Measurements from ENCODE around the gene NRF1.
"Not testable (repeated sequence)": the region's sequence is repeated elsewhere in the genome, so short reads cannot be mapped to it uniquely, and the experiment has no call there.

NRF1 gene

GRCh38 chr7:129607471-129608120 lies 3.9 kb upstream of the NRF1 start:
- DNase-seq = no peak

GRCh38 chr7:129609666-129610065 lies 1.9 kb upstream of the NRF1 start:
- peak; percentile 70 to 80 for DNase-seq

GRCh38 chr7:129610709-129611245 lies 743 bp upstream of the NRF1 start:
- no peak for DNase-seq

- DNase-seq = peak; percentile 19 to 29
These were observed 844 bp downstream of the NRF1 start for GRCh38 chr7:129612112-129613015.

DNA sequence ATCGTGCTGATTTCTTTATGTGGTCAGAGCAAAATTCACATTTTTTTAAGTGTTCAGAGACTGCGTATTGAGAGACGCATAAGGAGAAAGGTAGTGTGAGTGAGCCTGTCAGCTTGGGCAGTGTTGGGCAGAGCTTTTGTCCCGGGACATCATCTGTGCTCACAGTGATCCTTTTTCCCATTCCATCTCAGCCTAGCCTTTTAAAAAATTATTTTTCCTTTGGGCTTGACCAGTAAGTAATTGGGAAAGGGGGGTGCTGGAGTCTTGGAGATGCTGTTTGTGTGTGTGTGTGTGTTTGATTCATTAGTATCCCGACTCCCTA lies 1.5 kb downstream of the NRF1 start:
- no peak for DNase-seq

DNA sequence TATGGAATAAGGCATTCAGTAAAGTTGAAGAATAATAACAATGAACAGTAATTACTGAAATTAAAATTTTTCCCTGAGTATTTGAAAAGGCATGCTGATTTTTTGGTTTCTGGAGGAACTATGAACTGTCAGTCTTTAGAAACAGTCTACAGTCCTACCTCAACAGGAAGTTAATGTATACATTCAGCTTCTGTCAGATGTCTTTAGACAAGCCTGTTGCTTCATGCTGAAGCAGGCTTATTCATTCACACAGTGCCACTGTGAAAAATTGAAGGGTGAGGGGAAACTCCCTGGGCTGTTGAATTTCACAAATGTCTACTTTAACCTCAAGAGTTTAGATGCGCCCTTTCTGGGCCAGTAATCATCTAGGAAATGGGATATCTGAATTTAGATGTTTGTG lies 3.5 kb downstream of the NRF1 start:
- DNase-seq = peak; percentile 87 to 92

GRCh38 chr7:129616530-129616929 lies 5.0 kb downstream of the NRF1 start:
- DNase-seq = no peak

GRCh38 chr7:129617178-129617577 lies 5.7 kb downstream of the NRF1 start:
- peak; percentile 55 to 72 for DNase-seq

DNA sequence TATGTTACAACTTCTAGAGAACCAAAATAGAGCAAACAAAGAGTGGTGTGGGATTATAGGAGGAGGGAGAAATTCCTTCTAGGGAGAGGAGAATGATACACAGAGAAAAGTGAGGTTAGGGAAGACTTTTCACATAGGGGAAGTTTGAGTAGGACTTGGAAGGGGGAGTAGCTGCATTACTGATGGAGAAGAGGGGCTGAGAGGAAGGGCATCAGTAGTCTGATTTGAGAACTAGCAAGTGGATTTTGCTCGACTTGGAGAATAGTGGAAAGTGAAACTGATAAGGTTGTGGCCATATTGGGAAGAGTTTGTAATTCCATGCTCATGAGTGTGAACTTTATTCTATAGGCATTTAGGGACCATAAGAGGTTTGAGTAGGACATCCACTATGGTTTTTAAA lies 6.1 kb downstream of the NRF1 start:
- DNase-seq = peak; percentile 21 to 31

GRCh38 chr7:129626896-129627295 lies 15.4 kb downstream of the NRF1 start:
- DNase-seq = peak; percentile 42 to 43

DNA sequence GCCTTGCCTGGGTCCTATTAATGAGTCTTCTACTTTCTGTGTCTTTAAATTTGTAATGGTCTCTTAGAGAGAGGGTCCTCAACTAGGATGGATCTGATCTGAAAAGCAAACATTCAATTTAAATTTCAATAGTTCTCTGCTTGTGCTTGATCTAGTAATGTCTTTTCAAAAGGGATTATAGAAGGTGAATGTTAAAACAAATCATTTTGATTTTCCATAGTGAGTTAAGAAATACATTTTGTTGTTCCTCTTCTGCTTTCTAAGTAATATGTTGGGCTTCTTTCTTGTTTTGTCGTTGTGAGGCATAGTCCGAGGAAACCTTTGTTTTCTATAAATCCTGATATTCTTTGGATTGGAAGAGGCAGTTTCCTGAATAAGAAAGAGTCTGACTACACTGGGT lies 18.8 kb downstream of the NRF1 start:
- DNase-seq = no peak

DNA sequence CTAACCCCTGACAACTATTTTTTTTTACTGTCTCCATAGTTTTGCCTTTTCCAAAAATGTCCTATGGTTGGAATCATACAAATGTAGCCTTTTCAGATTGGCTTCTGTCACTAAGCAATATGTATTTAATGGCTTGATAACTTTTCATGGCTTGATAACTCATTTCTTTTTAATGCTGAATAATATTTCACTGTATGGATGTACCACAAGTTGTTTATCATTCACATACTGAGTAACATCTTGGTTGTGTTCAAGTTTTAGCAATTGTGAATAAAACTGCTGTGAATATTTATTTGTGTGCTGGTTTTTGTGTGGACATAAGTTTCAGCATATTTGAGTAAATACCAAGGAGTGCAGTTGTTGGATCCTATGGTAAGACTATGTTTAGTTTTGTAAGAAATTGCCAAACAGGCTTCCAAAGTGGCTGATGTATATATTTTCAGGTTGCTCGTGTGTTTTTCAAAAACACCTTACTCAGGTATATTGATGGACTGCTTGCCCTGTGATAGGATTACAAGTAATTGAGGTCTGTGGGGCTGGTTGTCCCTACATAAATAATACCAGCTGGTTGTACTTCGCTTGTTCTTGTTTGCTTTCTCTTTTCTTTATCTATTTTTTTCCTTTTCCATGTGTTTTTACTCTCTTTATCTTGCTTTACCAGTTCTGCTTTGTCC lies 23.0 kb downstream of the NRF1 start:
- DNase-seq = no peak

GRCh38 chr7:129635300-129636029 lies 23.9 kb downstream of the NRF1 start:
- DNase-seq = peak; percentile 73 to 77

DNA sequence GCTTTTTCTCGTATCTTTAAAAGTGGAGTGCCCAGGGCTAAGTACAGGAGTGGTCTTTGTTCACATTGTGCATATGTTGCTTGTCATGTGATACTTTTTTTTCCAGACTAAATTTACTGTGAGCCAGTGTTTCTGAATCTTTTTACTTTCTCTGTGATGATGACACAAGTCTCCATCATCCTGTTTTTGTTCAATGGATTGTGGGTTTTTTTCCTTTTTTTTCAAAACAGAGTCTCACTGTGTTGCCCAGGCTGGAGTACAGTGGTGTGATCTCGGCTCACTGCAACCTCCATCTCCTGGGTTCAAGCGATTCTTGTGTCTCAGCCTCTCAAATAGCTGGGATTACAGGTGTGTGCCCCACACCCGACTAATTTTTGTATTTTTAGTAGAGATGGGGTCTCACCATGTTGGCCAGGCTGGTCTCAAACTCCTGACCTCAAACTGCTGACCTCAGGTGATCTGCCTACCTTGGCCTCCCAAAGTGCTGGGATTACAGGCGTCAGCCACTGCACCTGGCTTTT lies 24.6 kb downstream of the NRF1 start:
- not testable (repeated sequence) for DNase-seq

DNA sequence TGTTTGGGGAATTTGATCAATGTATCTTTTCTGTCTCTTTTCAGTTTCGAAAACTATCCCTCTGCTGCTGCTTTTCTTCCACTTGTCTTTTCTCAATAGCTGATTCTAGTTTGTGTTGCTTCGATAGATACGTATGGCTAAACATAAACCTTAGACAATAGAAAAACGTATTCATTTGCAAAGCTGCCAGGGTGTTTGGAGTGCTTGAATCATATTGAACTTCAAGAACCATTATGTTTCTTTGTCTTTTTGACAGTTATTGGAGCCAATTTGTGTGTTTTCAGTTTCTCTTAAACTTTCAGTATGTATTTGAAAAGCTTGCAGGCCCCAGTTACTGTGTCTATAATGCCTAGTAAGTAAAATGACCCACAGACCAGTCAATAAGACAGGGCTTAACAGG lies 25.1 kb downstream of the NRF1 start:
- no peak for DNase-seq

- DNase-seq = no peak
These were observed 28.9 kb downstream of the NRF1 start for GRCh38 chr7:129640400-129640799.

DNA sequence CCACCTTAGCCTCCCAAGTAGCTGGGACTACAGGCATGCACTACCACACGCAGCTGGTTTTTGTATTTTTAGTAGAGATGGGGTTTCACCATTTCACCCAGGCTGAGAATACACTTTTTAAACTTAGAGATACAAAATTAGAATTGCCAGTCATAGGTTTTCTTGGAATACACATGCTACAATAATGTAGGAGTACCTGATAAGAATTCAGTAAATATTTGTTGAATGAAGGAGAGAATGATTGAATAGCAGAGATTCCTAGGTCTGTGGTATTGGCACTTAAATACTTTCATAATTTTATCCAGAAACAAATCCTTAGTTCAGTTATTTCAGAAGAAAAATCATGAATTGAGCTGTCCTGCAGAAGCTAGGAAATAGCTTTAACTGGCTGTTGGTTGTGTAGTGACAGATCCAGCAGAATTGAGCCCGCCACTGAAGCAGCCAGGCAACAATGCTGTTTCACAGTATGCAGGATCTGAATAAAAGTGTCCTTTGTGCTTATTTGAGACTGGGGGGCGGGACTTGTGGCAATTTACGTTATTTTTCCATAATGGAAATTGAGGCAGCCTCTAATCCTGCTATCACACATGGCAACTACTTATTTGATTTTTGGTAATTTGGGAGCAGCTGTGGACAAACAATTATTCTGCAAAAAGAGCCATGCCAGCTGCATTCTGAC lies 31.5 kb downstream of the NRF1 start:
- no peak for DNase-seq

DNA sequence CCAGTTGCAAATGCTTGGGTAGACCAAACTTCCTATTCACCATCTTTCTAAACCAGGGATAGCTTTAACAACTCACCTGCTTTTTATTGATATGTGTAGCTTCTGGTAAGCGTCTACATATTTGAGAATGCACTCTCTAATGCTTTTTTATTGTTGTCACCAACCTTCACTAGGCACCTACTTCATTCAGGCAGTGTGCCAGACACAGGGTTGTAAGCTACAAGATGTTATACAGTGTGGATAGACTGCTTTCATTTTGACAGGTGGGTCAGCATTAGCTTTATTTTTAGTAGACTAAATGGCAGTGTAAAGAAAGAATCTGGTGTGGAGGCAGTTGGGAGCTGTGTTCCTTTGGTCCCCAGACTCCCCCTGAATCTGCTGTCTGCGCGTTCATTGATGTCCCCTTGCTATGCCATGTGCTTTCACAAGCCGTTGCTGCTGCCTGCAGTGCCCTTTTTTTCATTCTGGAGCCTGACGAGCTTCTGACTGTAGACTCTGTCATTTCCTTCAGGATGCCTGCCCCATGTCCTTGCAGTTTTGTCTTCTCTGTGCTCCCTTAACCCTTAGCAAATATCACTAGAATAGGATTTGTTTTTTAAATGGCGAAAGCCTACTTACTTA lies 32.1 kb downstream of the NRF1 start:
- DNase-seq = no peak

DNA sequence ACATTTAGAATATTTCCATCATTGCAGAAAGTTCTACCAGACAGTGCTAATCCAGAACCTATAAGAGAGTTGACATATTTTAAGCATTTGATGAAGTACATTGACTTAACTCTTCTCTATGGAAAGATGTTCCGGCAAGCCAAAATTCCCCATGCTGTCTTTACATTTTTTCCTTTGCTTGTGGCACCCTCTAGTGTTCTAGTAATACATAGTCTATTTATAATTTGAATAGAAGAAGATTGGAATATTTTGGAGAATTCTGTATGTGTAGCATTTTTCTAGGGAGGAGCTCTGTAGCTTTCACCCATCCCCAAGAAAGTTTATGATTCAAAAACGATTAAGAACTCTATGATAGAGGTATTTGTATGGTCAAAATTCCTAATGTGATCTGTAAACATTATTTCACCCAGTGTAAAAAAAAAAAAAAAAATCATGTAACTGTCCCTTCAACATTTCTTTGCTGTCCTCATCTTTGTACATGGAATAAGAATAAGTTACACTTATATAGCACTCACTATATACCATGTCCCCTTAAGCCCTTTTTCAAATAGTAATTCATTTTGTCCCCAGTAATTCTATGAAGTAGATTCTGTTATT lies 33.2 kb downstream of the NRF1 start:
- peak; percentile 31 to 54 for DNase-seq

DNA sequence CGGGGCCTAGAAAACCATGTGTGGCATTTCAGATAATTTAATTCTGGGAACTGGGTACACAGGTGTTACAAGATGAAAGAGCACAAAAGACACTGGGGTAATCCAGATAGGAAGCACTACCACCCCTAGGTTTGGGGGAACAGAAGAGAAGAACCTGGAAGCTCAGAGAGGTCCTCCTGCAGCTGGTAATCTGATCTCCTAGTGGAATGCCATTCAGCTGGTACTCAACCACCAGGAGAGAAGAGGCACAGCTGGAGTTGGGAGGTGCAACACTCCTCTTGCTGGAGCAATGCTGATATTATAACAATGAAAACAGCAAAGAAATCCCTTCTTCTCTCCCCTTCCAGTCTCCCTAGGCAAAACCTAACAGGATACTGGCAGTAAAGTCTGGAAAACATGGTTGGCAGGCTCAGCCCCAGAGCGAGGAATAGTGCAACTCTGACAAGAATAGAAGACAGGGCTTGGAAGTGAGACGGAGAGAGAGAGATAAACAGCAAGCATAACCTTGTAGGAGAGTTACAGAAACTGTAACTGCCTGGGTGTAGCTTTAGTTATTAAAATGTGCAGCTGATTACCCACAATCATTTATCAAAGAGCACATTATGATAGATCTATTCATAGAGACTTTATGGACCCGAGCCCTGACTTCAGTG lies 35.0 kb downstream of the NRF1 start:
- DNase-seq = no peak
